ENCODE measurements around the gene IFNK.
A peak's percentile ranks its signal among the peaks of the same experiment; 100 is the strongest.

IFNK gene

DNA sequence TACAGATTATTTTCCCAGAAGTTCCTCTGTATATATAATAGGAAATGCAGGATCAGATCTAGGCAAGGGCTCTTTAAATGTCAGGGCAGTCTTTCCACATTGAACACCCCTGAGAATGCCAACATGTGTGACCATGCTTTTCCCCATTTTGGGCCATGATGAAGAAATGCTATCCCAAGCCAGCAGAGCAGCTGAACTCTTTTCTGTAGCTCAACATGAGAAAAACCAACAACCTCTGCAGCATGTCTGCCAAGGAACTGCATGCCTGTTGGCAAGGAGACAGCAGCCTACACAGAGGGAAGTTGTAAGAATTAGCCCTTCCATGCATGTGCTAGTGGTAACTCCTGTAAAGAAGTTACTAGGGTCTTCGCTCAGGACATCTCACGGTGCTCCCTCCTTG lies 9.5 kb upstream of the IFNK start:
- no peak for DNase-seq

DNA sequence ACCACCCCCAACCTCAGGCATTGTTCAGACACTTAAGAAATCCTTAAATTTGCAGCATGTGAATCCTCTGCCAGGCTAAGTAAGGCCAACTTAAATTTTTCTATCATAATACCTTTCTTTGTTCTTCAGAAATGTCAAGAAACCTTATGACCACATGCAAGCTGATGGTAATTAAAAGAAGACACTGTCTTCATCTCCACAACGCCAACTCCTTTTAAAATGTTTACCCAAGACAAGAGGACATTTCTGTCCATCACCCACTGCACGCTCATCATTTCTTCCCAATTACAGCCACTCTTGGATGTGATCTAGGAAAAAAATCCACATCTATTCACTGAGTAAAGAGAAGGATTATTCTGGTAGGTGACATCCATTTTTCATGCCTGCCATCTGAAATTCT lies 6.1 kb upstream of the IFNK start:
- no peak for DNase-seq

DNA sequence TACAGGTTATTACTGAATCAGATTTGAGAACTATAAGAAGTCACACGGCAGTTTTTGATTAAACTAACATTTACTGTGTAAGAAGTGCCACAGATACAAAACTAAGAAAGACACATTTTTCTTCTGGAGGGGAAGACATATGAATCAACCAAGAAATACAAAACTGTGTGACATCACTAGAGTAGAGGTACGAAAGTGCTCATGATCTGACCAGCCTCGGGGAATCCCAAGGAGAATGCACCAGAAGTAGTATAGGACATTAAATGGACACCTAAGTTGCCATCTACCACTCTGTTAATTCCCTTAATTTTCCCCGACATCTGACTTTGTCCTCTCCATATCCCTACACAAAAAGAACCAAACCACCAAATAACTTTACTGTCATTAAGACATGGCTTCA lies 5.3 kb upstream of the IFNK start:
- DNase-seq: no peak

DNA sequence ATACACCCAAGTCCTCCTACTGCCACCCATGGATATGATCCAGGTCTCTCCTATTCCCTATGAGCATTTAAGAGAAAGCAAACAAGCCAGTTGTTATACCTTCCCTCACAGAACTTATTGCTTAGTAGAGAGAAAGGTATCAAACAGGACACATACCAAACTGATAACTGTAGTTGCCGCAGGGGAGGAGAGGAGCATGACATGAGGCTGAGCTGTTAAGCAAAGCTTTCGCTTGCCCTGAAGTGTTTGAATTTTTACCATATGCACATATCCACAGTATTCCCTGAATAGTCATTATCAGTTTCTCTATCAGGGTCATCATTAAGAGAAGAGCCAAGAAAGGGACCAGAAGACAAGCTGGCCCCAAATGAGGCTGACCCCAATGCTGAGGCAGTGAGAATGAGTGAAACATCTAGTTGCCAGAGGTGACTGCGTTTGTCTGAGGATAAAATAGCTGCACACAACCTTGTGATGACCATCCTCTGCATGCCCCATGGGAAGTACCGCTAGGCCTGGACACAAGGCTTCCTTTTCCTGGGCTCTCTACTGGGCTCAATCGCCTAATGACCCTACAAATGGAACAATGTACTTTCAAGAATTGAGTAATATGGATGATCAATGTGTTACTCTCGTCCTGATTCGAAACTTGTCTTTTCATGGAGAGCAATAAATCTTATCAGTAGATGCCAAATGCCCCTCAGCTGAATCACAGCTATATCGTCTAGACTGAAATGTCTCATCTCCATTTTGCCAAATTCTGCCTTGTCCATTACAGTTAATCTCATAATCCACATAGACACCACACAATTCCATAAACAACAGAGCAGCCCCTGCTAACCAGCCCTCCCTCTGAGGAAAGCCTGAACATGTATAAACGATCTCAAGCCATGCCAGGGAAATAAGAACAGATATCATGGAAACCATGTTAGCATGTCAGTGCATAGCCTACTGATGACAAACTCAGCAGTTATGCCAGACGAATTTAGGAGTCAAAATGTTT lies 4.3 kb upstream of the IFNK start:
- DNase-seq: no peak

DNA sequence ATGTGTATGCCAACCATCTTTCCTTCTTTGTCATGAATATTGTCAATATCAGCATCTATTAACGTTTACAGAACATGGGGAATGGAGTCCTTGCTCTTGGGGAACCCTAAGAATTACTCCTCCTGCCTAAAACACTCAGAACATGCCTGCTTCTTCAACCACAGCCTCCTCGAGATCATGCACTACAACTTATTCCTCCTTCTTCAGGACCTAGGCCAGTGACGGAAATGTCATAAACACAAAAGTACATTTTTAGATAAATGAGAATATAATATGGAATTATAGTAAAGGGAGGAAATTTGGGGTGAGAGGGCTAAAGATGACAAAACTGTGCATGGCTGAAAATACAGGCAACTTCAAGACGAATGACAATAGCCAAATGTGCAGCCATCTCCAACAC lies 3.1 kb upstream of the IFNK start:
- DNase-seq: no peak

DNA sequence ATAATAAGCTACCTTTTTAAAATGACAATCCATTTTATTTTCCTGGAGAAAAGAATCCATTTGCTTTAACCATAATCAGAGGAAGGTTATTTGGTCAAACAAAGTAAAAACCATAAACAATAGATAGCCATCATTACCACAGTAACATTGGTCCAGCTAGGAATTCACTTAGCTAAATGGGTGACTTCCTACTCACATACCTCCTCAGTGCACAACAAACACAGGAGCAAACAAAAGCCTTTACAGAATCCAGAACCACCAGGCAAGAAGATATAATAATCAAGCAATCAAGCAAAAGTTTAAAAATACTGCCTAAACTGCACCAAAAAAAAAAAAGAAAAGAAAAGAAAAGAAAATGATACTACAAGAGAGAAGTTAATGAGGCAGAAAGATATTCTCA lies 949 bp upstream of the IFNK start:
- DNase-seq: no peak

DNA sequence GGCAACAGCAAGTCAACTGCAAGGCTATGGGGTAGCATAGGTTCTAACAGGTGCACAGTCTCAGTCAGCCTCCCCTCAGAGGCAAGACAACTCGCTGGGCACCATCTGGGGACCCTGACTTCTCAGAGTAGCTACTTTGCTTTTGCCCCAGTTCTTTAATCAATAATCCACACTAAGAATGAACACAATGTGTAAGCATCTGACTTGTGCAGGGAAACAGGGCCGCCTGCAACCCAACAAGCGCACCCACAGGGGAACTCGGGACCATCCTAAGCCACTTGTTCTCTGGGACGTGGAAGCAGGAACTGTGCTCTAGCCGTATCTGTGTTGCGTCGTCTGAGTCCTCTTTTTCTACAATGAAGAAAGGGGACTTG lies 3.6 kb downstream of the IFNK start:
- no peak for DNase-seq

DNA sequence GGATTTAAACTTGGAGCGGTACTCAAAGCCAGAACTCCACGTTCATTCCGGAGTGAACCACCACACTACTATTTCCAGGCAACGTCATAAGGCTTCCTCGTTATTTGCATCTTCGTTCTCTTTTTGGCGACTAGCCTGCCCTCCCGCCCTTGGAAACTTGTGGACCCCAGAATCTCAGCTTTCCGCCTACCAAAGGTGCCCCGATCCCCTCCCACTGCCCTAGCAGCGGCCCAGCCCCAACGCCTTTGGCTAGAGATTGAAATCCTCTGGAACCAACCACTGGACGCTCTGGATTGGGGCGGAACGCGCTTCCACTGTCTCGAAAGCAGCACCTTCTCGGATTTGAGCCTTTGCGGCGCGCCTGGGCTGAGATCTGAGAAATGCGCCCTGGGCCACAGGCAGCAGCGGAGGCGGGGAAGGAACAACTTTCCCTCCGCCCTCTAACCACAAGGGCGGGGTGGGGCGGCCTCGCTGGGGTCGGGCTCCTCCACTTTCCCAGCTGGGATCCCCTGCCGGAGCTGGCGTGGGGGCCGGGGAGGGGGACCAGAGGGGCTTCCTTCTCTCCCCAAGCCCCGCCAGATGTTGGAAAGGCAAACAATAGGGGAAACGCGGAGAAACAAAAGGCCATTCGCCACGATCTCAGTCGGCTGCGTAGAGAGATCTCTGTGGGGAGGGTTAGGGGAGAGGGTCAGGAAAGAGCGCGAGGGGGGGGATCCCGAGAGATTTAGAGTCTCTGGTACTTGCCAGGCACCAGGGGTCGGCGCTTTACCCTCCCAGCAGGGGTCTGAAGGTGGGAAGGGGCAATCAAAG lies 4.2 kb downstream of the IFNK start:
- peak; percentile 23 to 36 for DNase-seq

DNA sequence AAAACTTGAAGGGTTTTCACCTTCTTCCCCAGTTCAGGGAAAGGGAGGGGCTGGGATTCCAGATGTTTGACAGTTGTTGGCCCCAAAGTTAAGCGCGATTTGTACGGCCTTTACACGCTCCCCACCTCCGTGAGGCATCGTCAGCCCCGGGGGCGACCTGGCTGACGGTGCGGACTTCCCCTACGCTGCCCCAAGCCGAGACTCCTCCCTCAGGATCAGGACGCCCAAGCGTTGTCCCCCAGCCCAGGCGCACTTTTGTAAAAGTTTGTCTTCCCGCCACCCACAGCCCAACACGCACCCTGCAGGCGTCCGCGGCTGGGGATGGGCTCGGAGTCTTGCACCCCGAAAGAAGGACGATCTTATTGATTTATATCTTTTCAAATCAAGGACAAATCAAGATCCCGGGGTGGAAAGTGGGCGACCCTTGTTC lies 4.8 kb downstream of the IFNK start:
- DNase-seq: peak; percentile 32 to 33

DNA sequence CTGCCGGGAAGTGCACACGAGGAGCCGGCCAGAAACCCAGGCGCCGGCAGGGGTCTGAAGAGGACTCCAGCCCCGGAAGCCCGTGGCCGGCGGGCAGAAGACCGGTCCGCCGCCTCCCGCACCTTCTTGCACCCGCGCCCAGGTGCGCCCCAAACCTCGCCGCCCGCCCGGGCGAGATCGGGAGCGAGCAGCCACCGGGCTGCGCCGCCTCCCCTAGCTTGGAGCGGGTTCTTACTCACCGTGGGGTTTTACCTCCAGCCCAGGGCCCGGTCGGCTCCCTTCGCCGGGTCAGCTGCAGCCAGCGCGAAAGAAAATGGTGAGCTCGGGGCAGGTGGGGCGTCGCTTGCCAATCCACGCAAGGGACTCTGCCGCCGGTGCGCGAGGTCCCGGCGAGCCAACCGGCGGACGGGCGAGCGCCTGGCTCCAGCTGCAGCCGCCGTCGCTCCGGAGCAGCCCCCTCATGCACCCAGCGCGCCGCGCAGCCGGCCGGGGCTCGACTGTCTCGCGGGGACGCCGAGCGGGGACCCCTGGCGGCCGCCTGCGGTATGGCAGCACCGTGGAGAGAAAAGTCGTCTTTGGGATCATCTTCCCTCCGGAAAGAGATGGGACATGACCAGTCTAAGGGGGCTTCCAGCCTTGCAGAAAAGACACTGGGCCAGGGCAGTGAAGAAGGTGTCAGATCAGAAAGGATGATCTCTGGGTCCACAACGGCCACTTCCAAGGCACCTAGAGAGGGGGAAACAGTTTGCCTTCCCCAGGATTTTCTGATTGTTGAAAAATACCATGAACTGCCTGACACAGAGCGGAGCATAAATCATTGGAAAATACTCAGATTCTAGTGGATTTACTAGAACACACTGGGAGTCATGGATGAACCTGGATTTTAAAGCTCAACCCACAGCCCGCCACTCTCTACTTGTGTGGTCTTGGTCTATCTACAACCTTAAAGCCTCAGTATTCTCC lies 5.5 kb downstream of the IFNK start, which contains the start of gene MOB3B:
TSS of gene MOB3B (minus strand) at position 499 of the 963 bp plus-strand sequence. CDS start 74,264 bp downstream, outside the sequence.
- DNase-seq: peak; percentile 80

DNA sequence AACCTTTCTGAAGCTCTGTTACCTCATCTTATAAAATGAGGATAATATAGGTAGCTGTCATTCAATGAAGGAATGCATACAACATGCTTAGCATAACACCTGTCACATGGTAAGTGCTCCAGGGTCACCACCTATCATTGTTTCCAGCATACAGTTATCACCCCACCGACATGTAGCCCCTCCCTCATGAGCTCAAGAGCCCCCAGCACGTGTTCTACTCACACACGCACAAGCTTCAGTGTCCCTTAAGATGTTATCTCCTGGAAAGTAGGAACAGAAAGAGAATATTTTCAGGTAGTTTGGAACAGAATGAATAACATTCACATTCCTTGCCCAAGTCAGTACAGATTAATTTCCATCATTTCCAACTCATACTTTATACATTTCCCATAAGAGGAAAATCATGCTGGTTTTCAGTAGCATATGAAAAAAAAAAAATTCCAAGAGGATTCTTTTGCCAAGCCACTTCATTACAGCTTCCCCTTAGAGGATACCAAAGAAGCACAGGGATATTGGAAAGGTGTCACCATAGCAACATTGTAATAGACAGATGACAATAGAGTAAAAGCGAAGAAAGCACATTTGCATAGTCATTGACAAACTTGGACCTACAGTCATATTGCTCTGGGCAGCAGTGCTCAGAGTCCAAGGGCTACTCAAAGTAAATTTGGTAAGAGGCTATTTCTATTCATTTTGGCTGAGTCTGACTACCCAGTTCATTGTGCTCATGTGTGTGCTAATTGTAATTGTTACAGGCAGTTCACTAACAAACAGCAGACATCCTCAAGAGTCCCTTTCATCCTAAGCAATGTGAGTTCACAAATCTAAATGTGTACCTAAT lies 7.0 kb downstream of the IFNK start:
- DNase-seq: no peak

DNA sequence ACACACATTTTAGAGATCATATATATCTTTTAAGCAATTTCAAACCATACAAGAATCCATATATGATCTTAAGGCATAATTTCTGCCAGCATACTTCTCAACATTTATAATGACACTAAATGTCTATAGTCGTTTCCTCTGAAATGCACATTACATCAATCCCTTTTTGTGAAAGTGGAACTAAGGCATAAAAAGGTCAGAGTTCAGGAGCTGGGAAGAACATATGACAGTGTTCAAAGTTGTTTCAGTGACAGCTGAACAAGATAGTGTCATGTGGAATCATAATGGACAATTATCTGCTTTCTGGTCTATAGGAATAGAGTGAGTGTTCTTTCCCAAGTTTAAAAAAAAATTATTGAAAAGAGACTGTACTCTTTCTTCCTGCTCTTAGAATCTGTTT lies 8.0 kb downstream of the IFNK start:
- no peak for DNase-seq

DNA sequence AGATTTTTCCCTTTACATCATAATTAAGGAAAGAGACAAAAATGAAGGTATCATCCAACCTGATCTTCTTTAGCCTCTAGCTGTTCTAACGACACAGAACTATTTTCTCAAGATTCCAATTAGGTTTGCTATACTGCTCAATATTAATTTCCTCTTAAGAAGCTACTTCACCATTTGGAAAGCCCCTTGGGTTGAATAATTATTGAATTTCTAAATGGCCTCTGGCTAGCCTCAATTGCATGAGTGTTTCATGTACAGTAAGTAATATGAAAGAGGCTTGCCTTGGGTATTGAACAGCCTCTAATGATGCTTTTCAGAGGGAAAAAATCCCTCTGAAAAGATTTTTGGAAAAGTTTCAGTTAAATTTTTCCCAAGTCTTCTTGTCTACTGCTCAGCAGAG lies 9.2 kb downstream of the IFNK start:
- no peak for DNase-seq

DNA sequence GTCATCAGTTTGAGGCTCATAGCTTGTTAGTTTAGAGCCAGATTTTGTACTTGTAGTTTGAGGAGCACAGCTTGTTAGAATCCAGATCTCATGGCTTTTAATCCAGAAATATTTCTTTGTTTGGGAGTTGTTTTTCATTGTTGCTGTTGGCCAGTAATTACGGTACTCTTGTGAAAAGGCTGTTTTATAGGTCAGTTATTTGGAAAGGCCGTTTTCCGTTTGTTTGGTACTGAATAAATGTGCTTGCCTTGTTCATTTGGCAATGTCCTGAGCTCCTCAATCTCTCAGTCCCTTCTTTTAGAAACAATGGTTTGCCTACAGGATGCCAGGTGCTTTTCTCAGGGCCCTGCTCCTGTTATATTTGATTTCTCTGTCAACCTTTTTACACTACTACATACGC lies 10.0 kb downstream of the IFNK start:
- DNase-seq: no peak

DNA sequence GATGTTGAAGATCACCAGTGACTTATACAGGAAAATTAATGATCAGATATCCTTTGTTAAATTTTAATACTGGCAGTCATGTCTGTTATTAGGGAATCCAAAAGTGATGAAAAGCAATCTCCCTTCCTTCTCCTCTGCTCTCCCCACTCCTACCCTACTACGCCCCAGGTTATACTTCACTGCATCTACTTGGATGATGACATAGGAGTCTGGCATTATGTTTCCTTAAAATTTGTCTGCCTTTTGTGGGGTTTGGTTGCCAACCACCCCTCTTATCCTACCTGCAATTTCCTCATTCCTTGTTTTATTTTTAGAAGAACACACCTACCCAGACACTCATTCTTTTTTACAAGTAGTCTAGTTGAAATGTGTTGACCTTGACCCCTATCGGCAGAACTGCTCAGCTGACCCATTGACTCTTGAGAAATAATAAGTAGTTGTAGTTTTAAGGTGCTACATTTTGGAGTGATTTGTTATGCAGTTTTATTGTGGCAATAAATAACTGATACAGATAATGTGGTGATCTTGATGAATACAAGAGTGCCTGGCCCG lies 10.6 kb downstream of the IFNK start:
- no peak for DNase-seq

DNA sequence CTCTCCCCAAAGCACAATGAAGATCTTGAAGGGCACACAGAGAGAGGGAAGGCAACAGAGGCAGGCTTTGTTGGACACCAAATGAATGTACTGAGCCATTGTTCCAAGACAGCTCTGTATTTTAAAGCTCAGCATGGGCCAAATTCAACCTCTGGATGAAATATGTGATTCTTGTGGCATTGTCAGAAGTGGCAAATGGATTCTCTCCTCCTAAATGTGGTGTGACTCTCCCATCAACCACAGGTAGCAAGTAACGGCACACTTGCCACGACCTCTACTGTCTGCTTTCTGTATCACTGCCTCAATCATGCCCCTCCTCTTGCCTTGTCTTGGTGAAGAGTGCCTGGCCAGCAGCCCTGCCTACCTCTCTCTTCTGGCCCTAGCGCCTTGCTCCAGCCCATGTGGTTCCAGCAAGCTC lies 11.6 kb downstream of the IFNK start:
- no peak for DNase-seq

DNA sequence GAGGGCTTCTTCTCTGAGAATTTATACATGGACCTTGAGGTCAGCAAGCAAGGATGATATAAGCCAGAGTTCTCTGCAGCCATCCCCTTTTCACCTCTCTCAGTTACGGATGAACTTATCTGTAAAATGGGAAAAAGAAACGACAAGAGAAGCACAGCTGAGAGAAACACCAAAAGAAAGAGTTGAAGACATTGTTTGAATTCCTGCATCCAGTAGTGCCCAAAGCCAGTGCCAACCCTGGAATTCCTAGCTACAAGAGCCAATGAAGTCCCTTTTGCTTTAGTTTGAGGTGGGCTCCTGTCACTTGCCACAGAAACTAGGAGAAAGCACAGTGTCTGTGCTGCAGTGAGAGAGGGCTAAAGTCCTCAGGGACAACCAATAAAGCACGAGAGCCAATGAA lies 12.1 kb downstream of the IFNK start:
- no peak for DNase-seq

DNA sequence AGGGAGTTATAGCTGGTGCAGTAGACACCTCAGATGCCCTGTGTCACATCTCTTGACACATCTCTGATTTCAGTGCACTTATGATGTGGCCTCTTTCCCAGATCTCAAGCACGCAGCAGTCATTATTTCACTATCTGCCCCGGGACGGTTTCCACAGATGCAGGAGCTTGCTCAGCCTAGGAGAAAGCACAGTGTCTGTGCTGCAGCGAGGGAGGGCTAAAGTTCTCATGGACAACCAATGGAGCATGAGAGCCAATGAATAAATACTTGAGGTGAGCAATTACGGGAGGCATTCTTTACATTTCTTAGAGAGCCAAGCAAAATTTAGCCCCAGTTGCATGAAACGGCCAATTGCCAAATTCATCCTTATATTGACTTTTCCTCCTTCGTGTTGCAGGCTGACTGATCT lies 12.9 kb downstream of the IFNK start:
- DNase-seq: no peak

DNA sequence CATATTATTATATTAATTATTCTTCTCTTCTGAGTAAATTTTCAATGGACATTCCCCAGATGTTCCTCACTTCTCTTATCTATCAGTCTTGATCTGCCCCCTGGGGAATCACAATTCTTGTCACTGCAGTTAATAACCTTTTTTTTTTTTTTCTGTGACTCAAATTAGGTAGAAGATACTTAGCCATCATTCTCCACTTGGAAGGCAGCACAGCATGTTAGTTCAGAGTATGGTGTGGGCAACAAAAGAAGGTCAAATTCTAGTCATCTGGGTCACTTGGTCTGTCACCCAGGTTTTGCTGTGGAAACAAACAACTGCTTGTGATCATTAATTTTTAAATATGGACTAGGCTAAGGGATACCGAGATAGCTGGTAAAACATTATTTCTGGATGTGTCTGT lies 13.7 kb downstream of the IFNK start:
- DNase-seq: no peak

DNA sequence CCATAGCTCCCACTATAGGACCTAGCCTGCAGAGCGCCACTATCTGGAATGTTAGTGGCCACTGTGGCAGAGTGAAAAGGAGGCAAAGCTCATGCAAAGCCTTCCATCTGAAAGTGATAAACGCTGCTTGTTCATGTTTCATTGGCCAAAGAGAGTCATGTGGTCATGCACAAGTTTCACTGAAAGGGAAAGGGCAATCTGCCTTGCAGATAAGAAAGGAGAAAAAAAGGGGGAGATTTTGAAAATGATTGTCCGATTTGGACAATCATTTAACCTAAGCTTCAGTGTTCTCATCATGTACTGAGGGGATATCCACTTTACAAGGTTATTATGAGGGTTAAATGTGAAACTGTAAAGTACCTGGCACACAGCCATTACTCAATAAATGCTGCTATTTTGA lies 14.6 kb downstream of the IFNK start:
- no peak for DNase-seq

Measured in stimulated activated CD4-positive, alpha-beta T cell treated with anti-CD3 and anti-CD28 coated beads, Interleukin-2, amount 100 ng/mL, for 48 hours (primary cell).